Measurements from ENCODE around the gene LRRC4B.

- TF ChIP-seq, protein P1, sequence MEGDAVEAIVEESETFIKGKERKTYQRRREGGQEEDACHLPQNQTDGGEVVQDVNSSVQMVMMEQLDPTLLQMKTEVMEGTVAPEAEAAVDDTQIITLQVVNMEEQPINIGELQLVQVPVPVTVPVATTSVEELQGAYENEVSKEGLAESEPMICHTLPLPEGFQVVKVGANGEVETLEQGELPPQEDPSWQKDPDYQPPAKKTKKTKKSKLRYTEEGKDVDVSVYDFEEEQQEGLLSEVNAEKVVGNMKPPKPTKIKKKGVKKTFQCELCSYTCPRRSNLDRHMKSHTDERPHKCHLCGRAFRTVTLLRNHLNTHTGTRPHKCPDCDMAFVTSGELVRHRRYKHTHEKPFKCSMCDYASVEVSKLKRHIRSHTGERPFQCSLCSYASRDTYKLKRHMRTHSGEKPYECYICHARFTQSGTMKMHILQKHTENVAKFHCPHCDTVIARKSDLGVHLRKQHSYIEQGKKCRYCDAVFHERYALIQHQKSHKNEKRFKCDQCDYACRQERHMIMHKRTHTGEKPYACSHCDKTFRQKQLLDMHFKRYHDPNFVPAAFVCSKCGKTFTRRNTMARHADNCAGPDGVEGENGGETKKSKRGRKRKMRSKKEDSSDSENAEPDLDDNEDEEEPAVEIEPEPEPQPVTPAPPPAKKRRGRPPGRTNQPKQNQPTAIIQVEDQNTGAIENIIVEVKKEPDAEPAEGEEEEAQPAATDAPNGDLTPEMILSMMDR (IDR thresholded peaks at IDR 0.05): no peak
- TF ChIP-seq POLR2A (IDR thresholded peaks at IDR 0.05): no peak
Observed at GRCh38 chr19:50537306-50537685, 30.9 kb downstream of the LRRC4B start.
